Tibial nerve (tissue), 3 donors: ENCODE results near the gene SLC9A3.
"Not testable (repeated sequence)": the region's sequence is repeated elsewhere in the genome, so short reads cannot be mapped to it uniquely, and the experiment has no call there.

Experiments used
- CTCF ChIP-seq, 5 experiments: fragments of 200-600 bp in 3 of 5; fragments of 450-650 bp in 2 of 5; sonication (generic) in 3 of 5; IDR thresholded peaks; one replicate each; pipeline ENCODE4 v1.5.1; 2016 to 2019; ENCODE audit warnings: antibody characterized with exemption in 5 of 5, mild to moderate bottlenecking in 3 of 5, moderate library complexity in 2 of 5
- POLR2A ChIP-seq, 2 donors: fragments of 450-650 bp; IDR thresholded peaks; one replicate each; pipeline ENCODE4 v1.6.1; 2017; ENCODE audit warnings: antibody characterized with exemption in 2 of 2, mild to moderate bottlenecking in 2 of 2, moderate library complexity in 2 of 2

- not testable (repeated sequence) for TF ChIP-seq POLR2A, CTCF (IDR thresholded peaks at IDR 0.05)
These were observed 49.9 kb downstream of the SLC9A3 start for GRCh38 chr5:474232-474839.
